CD8-positive, alpha-beta memory T cell (primary cell): ENCODE results near the gene TSPY3. TPM values are rescaled to one million over a fixed set of nuclear protein-coding genes. Genes with fewer than 3 reads are reported as not detected.
"Not testable (repeated sequence)": the region's sequence is repeated elsewhere in the genome, so short reads cannot be mapped to it uniquely, and the experiment has no call there.

Source experiments
- CTCF ChIA-PET: fragments of 350-600 bp; sonication (Branson Sonifier 250); formaldehyde crosslinking; loops from one replicate; lab custom pipeline; 2021; ENCODE audit warnings: antibody characterized with exemption; lab: Charles Lee
- POLR2A ChIA-PET: fragments of 350-600 bp; sonication (Branson Sonifier 250); formaldehyde crosslinking; loops from one replicate; lab custom pipeline; 2021; ENCODE audit warnings: antibody characterized with exemption; lab: Charles Lee
- DNase-seq, 5 donors: peaks; one replicate each; pipeline versions ENCODE4 v3.0.0 to v3.0.0-alpha.2; 2020 to 2022; ENCODE audit warnings: mixed read lengths in 1 of 5
- H3K27ac ChIP-seq: one replicate; pipeline ENCODE4 v1.7.0; 2013; ENCODE audit warnings: low read depth, mild to moderate bottlenecking, low read length, moderate library complexity
- H3K27me3 ChIP-seq: 2 replicates; pipeline ENCODE4 v1.7.0; 2013; ENCODE audit warnings: low read length, mild to moderate bottlenecking; ENCODE audit not compliant: insufficient read depth, poor library complexity, severe bottlenecking
- H3K36me3 ChIP-seq: 2 replicates; pipeline ENCODE4 v1.7.0; 2013; ENCODE audit warnings: mild to moderate bottlenecking, low read length, moderate library complexity; ENCODE audit not compliant: insufficient read depth
- H3K4me1 ChIP-seq: 2 replicates; pipeline ENCODE4 v1.7.0; 2013; ENCODE audit warnings: mild to moderate bottlenecking, low read length, moderate library complexity; ENCODE audit not compliant: insufficient read depth
- H3K4me3 ChIP-seq: 2 replicates; pipeline ENCODE4 v1.7.0; 2013; ENCODE audit warnings: mild to moderate bottlenecking, low read length
- H3K9me3 ChIP-seq: 2 replicates; pipeline ENCODE4 v1.7.0; 2013; ENCODE audit warnings: mild to moderate bottlenecking, low read length
- H3K27ac Mint-ChIP-seq, 8 donors: one replicate each; pipeline ENCODE4 v1.8.0; 2020 to 2021; ENCODE audit warnings: mixed read lengths in 8 of 8, mild to moderate bottlenecking in 6 of 8, inconsistent platforms in 3 of 8, moderate library complexity in 3 of 8
- H3K27me3 Mint-ChIP-seq, 2 donors: one replicate each; pipeline ENCODE4 v1.8.0; 2020 to 2021; ENCODE audit warnings: mixed read lengths in 2 of 2, mild to moderate bottlenecking in 1 of 2, moderate library complexity in 1 of 2
- H3K36me3 Mint-ChIP-seq, 3 donors: one replicate each; pipeline ENCODE4 v1.8.0; 2020 to 2021; ENCODE audit warnings: mixed read lengths in 3 of 3, inconsistent platforms in 1 of 3, mild to moderate bottlenecking in 1 of 3
- H3K4me1 Mint-ChIP-seq, 3 donors: one replicate each; pipeline ENCODE4 v1.8.0; 2020 to 2021; ENCODE audit warnings: mixed read lengths in 3 of 3, inconsistent platforms in 1 of 3, mild to moderate bottlenecking in 1 of 3
- H3K4me3 Mint-ChIP-seq, 7 donors: one replicate each; pipeline ENCODE4 v1.8.0; 2020 to 2021; ENCODE audit warnings: mixed read lengths in 7 of 7, mild to moderate bottlenecking in 6 of 7, moderate library complexity in 4 of 7, inconsistent platforms in 2 of 7
- H3K9me3 Mint-ChIP-seq, 5 donors: one replicate each; pipeline ENCODE4 v1.8.0; 2020 to 2022; ENCODE audit warnings: mixed read lengths in 5 of 5, mild to moderate bottlenecking in 3 of 5, moderate library complexity in 2 of 5, inconsistent platforms in 1 of 5
- polyA plus RNA-seq: library from polyadenylated mRNA; unstranded; fragments of 300-500 nt; fragmentation: Illumina TruSeq; gene quantifications from one replicate; pipeline ENCODE4 v1.2.3, GENCODE V29; 2021
- total RNA-seq, 2 experiments: library from RNA; stranded (reverse); gene quantifications; one replicate each; pipeline ENCODE4 v1.2.3, GENCODE V29; 2021

Gene TSPY3
- not detected for total RNA-seq
- polyA plus RNA-seq = not detected

GRCh38 chrY:9398121-9398520, at the start of gene TSPY3:
TSS of gene TSPY3 (plus strand) at chrY:9398421. CDS start at chrY:9398467, 46 bp downstream.
- H3K36me3 Mint-ChIP-seq, H3K27me3 Mint-ChIP-seq, H3K4me3 ChIP-seq, H3K4me3 Mint-ChIP-seq, H3K9me3 Mint-ChIP-seq, CTCF ChIA-PET, H3K27ac ChIP-seq, H3K27me3 ChIP-seq, H3K4me1 Mint-ChIP-seq, H3K36me3 ChIP-seq, POLR2A ChIA-PET, H3K4me1 ChIP-seq, H3K27ac Mint-ChIP-seq, DNase-seq, H3K9me3 ChIP-seq: not testable (repeated sequence)

- CTCF ChIA-PET, DNase-seq, H3K9me3 Mint-ChIP-seq, H3K27ac ChIP-seq, H3K4me1 Mint-ChIP-seq, H3K36me3 ChIP-seq, POLR2A ChIA-PET, H3K27me3 ChIP-seq, H3K4me3 ChIP-seq, H3K36me3 Mint-ChIP-seq, H3K27me3 Mint-ChIP-seq, H3K4me1 ChIP-seq, H3K27ac Mint-ChIP-seq, H3K9me3 ChIP-seq, H3K4me3 Mint-ChIP-seq: not testable (repeated sequence)
Observed at GRCh38 chrY:9357497-9357896, 40.7 kb upstream of the TSPY3 start, which contains the start of gene TSPY8. TSS of gene TSPY8 (plus strand) at chrY:9357797. CDS start at chrY:9357843, 46 bp downstream.

DNA sequence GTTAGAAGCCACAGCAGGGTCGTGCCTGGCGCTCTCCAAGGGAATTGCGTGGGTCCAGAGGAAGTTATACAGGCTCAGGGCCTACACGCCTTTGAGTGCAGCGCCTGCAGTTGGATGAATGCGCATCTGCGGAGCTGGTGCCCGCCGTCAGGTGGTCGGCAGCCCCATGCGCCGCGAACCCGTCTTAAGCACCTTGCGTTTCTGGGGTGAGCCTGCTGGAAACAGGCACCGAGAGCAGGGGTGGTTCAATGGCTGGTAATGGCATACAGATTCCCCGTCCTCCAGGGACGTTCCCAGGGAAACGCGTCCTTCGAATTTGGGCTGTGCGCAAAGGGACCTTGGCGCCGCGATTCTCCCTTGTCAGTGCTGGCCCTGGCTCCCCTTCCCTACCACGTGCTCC, 1.7 kb upstream of the TSPY3 start:
- H3K36me3 Mint-ChIP-seq, H3K27ac Mint-ChIP-seq: not testable (repeated sequence)

More for the DNA sequence above, 1.7 kb upstream of the TSPY3 start:
- H3K4me1 Mint-ChIP-seq, H3K4me3 ChIP-seq, H3K27ac ChIP-seq, H3K36me3 ChIP-seq, POLR2A ChIA-PET, H3K27me3 ChIP-seq, CTCF ChIA-PET, H3K27me3 Mint-ChIP-seq, H3K4me3 Mint-ChIP-seq, H3K9me3 Mint-ChIP-seq, H3K9me3 ChIP-seq, H3K4me1 ChIP-seq: not testable (repeated sequence)
- peak in 1 of 5 donors; percentile 30 for DNase-seq

Other genes with a start within 250 kb of the TSPY3 start
- not detected for gene TSPY4, start 61.0 kb upstream of the TSPY3 start, total RNA-seq
- not detected for gene TSPY4, start 61.0 kb upstream of the TSPY3 start, polyA plus RNA-seq
- not detected for gene TSPY8, start 40.6 kb upstream of the TSPY3 start, total RNA-seq
- not detected for gene TSPY8, start 40.6 kb upstream of the TSPY3 start, polyA plus RNA-seq
- gene TSPY1, start 68.5 kb downstream of the TSPY3 start, total RNA-seq = not detected
- not detected for gene TSPY1, start 68.5 kb downstream of the TSPY3 start, polyA plus RNA-seq
- not detected for gene TSPY9, start 88.8 kb downstream of the TSPY3 start, total RNA-seq
- gene TSPY9, start 88.8 kb downstream of the TSPY3 start, polyA plus RNA-seq = not detected
- gene TSPY10, start 129.5 kb downstream of the TSPY3 start, total RNA-seq = not detected
- not detected for gene TSPY10, start 129.5 kb downstream of the TSPY3 start, polyA plus RNA-seq